Measurements from ENCODE around the gene ENHO.

Gene ENHO

GRCh38 chr9:34515959-34516358 lies 6.8 kb downstream of the ENHO start:
- H3K9me2 ChIP-seq (replicated peaks; ENCODE audit: insufficient read depth, low read length) = no peaks in the 10 kb centered on the region
- no peak overlapping the region for H2AFZ ChIP-seq (ENCODE audit: low read depth, low read length, severe bottlenecking)
- no peaks in the 10 kb centered on the region for H3K79me2 ChIP-seq (ENCODE audit: insufficient read depth, low read length)
- H3F3A ChIP-seq (ENCODE audit: insufficient read depth) = no peaks in the 10 kb centered on the region
- H3K27me3 ChIP-seq (ENCODE audit: low read length) = no peaks in the 10 kb centered on the region
- no peak overlapping the region for H3K9ac ChIP-seq (ENCODE audit: low read length)
- H3K36me3 ChIP-seq (ENCODE audit: low read length) = no peaks in the 10 kb centered on the region
- no peak overlapping the region for H3K4me2 ChIP-seq (ENCODE audit: low read depth, low read length, poor library complexity, severe bottlenecking)
- H4K20me1 ChIP-seq (ENCODE audit: low read depth, low read length) = no peaks in the 10 kb centered on the region
- H3K9me3 ChIP-seq (ENCODE audit: insufficient read depth, low read length) = no peaks in the 10 kb centered on the region
- no peak for TF ChIP-seq EZH2phosphoT487 (conservative IDR thresholded peaks at IDR 0.05; ENCODE audit: low read length)
- no peak for TF ChIP-seq CTCF (IDR thresholded peaks at IDR 0.05; ENCODE audit: insufficient read depth, low read length, poor library complexity, severe bottlenecking)
- no peak overlapping the region for H3K27ac ChIP-seq (ENCODE audit: low read depth, low read length)
- no peak overlapping the region for H3K4me3 ChIP-seq (ENCODE audit: insufficient read depth, low read length, poor library complexity, severe bottlenecking)

GRCh38 chr9:34514816-34515215 lies 8.0 kb downstream of the ENHO start:
- H4K20me1 ChIP-seq (ENCODE audit: low read depth, low read length) = no peaks in the 10 kb centered on the region
- no peaks in the 10 kb centered on the region for H3K36me3 ChIP-seq (ENCODE audit: low read length)
- H3K4me3 ChIP-seq (ENCODE audit: insufficient read depth, low read length, poor library complexity, severe bottlenecking) = no peak overlapping the region
- no peaks in the 10 kb centered on the region for H3K9me2 ChIP-seq (replicated peaks; ENCODE audit: insufficient read depth, low read length)
- no peaks in the 10 kb centered on the region for H3K9me3 ChIP-seq (ENCODE audit: insufficient read depth, low read length)
- no peaks in the 10 kb centered on the region for H3K27me3 ChIP-seq (ENCODE audit: low read length)
- no peak for TF ChIP-seq CTCF (IDR thresholded peaks at IDR 0.05; ENCODE audit: insufficient read depth, low read length, poor library complexity, severe bottlenecking)
- TF ChIP-seq EZH2phosphoT487 (conservative IDR thresholded peaks at IDR 0.05; ENCODE audit: low read length) = no peak
- no peak overlapping the region for H2AFZ ChIP-seq (ENCODE audit: low read depth, low read length, severe bottlenecking)
- H3K9ac ChIP-seq (ENCODE audit: low read length) = no peak overlapping the region
- H3K27ac ChIP-seq (ENCODE audit: low read depth, low read length) = no peak overlapping the region
- H3K79me2 ChIP-seq (ENCODE audit: insufficient read depth, low read length) = no peaks in the 10 kb centered on the region
- no peak overlapping the region for H3K4me2 ChIP-seq (ENCODE audit: low read depth, low read length, poor library complexity, severe bottlenecking)
- no peaks in the 10 kb centered on the region for H3F3A ChIP-seq (ENCODE audit: insufficient read depth)

GRCh38 chr9:34514401-34514800 lies 8.4 kb downstream of the ENHO start:
- H3K36me3 ChIP-seq (ENCODE audit: low read length) = no peaks in the 10 kb centered on the region
- H2AFZ ChIP-seq (ENCODE audit: low read depth, low read length, severe bottlenecking) = no peak overlapping the region
- H3K4me2 ChIP-seq (ENCODE audit: low read depth, low read length, poor library complexity, severe bottlenecking) = no peak overlapping the region
- TF ChIP-seq EZH2phosphoT487 (conservative IDR thresholded peaks at IDR 0.05; ENCODE audit: low read length) (no peak), CTCF (IDR thresholded peaks at IDR 0.05; ENCODE audit: insufficient read depth, low read length, poor library complexity, severe bottlenecking) (no peak)
- H3K4me3 ChIP-seq (ENCODE audit: insufficient read depth, low read length, poor library complexity, severe bottlenecking) = no peak overlapping the region
- H3K27ac ChIP-seq (ENCODE audit: low read depth, low read length) = no peak overlapping the region
- no peaks in the 10 kb centered on the region for H3K27me3 ChIP-seq (ENCODE audit: low read length)
- H3K9me2 ChIP-seq (replicated peaks; ENCODE audit: insufficient read depth, low read length) = no peaks in the 10 kb centered on the region
- no peaks in the 10 kb centered on the region for H3K79me2 ChIP-seq (ENCODE audit: insufficient read depth, low read length)
- no peaks in the 10 kb centered on the region for H3F3A ChIP-seq (ENCODE audit: insufficient read depth)
- H3K9ac ChIP-seq (ENCODE audit: low read length) = no peak overlapping the region
- H3K9me3 ChIP-seq (ENCODE audit: insufficient read depth, low read length) = no peaks in the 10 kb centered on the region
- H4K20me1 ChIP-seq (ENCODE audit: low read depth, low read length) = no peaks in the 10 kb centered on the region

Data from SU-DHL-6 (cell line).